ENCODE data around the gene ELMO1.

Gene ELMO1

GRCh38 chr7:36925207-36925606, 523.5 kb downstream of the ELMO1 start:
- H3K36me3 ChIP-seq (ENCODE audit: control insufficient read depth in 1 of 2, insufficient read depth in 2 of 2, low read length in 2 of 2), result no peaks in the 10 kb centered on the region
- no peak overlapping the region for H3K27ac ChIP-seq (ENCODE audit: low read depth, low read length)
- no peak for DNase-seq
- no peak overlapping the region for H2BK120ac ChIP-seq (ENCODE audit: insufficient read depth, low read length, poor library complexity)
- no peak overlapping the region for H3K4me3 ChIP-seq (ENCODE audit: low read depth, low read length)
- H3K9ac ChIP-seq (ENCODE audit: low read length), result no peak overlapping the region
- H2BK12ac ChIP-seq (ENCODE audit: low read length), result no peak overlapping the region
- no peak overlapping the region for H3K14ac ChIP-seq (ENCODE audit: low read length)
- no peak overlapping the region for H2AK5ac ChIP-seq (ENCODE audit: low read length)
- H4K8ac ChIP-seq (ENCODE audit: low read depth, low read length), result no peak overlapping the region
- no peaks in the 10 kb centered on the region for H3K9me3 ChIP-seq (ENCODE audit: insufficient read depth, low read depth, low read length)
- H3K4me2 ChIP-seq (ENCODE audit: low read length), result no peak overlapping the region
- H3K4me1 ChIP-seq (ENCODE audit: control insufficient read depth in 1 of 2, insufficient read depth in 2 of 2, low read length in 2 of 2), result peaks cover 3 to 4% of the 10 kb centered on the region in 2 experiments
- H3K79me1 ChIP-seq (ENCODE audit: low read length), result no peaks in the 10 kb centered on the region
- H3K4ac ChIP-seq (ENCODE audit: low read depth, low read length), result no peak overlapping the region
- WGBS (ENCODE audit: extremely low coverage, insufficient coverage, insufficient read length), result no CpG with 5 or more reads among the region's 5 CpGs
- no peak overlapping the region for H4K12ac ChIP-seq (ENCODE audit: low read depth, low read length)
- no peak overlapping the region for H3K18ac ChIP-seq (ENCODE audit: low read length)
- H4K91ac ChIP-seq (ENCODE audit: low read depth, low read length), result no peak overlapping the region
- no peaks in the 10 kb centered on the region for H3K79me2 ChIP-seq (ENCODE audit: control insufficient read depth, insufficient read depth, low read length, poor library complexity)
- H2AFZ ChIP-seq (ENCODE audit: insufficient read depth, low read length, poor library complexity), result no peak overlapping the region
- H3K27me3 ChIP-seq (ENCODE audit: insufficient read depth, low read length), result no peaks in the 10 kb centered on the region
- H2BK5ac ChIP-seq (ENCODE audit: low read depth, low read length, poor library complexity), result no peak overlapping the region
- H3K23ac ChIP-seq (ENCODE audit: low read length), result no peak overlapping the region

GRCh38 chr7:36923943-36924436, 524.7 kb downstream of the ELMO1 start:
- H3K27ac ChIP-seq (ENCODE audit: low read depth, low read length), result no peak overlapping the region
- no CpG with 5 or more reads among the region's 3 CpGs for WGBS (ENCODE audit: extremely low coverage, insufficient coverage, insufficient read length)
- no peaks in the 10 kb centered on the region for H3K9me3 ChIP-seq (ENCODE audit: insufficient read depth, low read depth, low read length)
- H2AFZ ChIP-seq (ENCODE audit: insufficient read depth, low read length, poor library complexity), result no peak overlapping the region
- no peak overlapping the region for H2BK12ac ChIP-seq (ENCODE audit: low read length)
- H3K23ac ChIP-seq (ENCODE audit: low read length), result no peak overlapping the region
- H4K8ac ChIP-seq (ENCODE audit: low read depth, low read length), result no peak overlapping the region
- H3K9ac ChIP-seq (ENCODE audit: low read length), result no peak overlapping the region
- H3K4me2 ChIP-seq (ENCODE audit: low read length), result no peak overlapping the region
- H3K4me3 ChIP-seq (ENCODE audit: low read depth, low read length), result no peak overlapping the region
- peaks cover 3% of the 10 kb centered on the region in 2 experiments for H3K4me1 ChIP-seq (ENCODE audit: control insufficient read depth in 1 of 2, insufficient read depth in 2 of 2, low read length in 2 of 2)
- H3K18ac ChIP-seq (ENCODE audit: low read length), result no peak overlapping the region
- no peaks in the 10 kb centered on the region for H3K79me1 ChIP-seq (ENCODE audit: low read length)
- H3K14ac ChIP-seq (ENCODE audit: low read length), result no peak overlapping the region
- H2BK5ac ChIP-seq (ENCODE audit: low read depth, low read length, poor library complexity), result no peak overlapping the region
- H3K79me2 ChIP-seq (ENCODE audit: control insufficient read depth, insufficient read depth, low read length, poor library complexity), result no peaks in the 10 kb centered on the region
- no peak overlapping the region for H2BK120ac ChIP-seq (ENCODE audit: insufficient read depth, low read length, poor library complexity)
- no peak overlapping the region for H4K91ac ChIP-seq (ENCODE audit: low read depth, low read length)
- no peaks in the 10 kb centered on the region for H3K27me3 ChIP-seq (ENCODE audit: insufficient read depth, low read length)
- DNase-seq, result no peak
- H3K4ac ChIP-seq (ENCODE audit: low read depth, low read length), result no peak overlapping the region
- H3K36me3 ChIP-seq (ENCODE audit: control insufficient read depth in 1 of 2, insufficient read depth in 2 of 2, low read length in 2 of 2), result no peaks in the 10 kb centered on the region
- no peak overlapping the region for H4K12ac ChIP-seq (ENCODE audit: low read depth, low read length)
- H2AK5ac ChIP-seq (ENCODE audit: low read length), result no peak overlapping the region

- DNase-seq, result no peak
- no peaks in the 10 kb centered on the region for H3K4me1 ChIP-seq (ENCODE audit: control insufficient read depth in 1 of 2, insufficient read depth in 2 of 2, low read length in 2 of 2)
- H3K36me3 ChIP-seq (ENCODE audit: control insufficient read depth in 1 of 2, insufficient read depth in 2 of 2, low read length in 2 of 2), result no peaks in the 10 kb centered on the region
Observed at GRCh38 chr7:36923185-36923584, 525.5 kb downstream of the ELMO1 start.

GRCh38 chr7:36920433-36920832, 528.2 kb downstream of the ELMO1 start:
- H2BK12ac ChIP-seq (ENCODE audit: low read length), result no peak overlapping the region
- DNase-seq, result no peak

More at GRCh38 chr7:36923185-36923584, 525.5 kb downstream of the ELMO1 start:
- Histone ChIP-seq H3K79me1 (ENCODE audit: low read length) (no peaks in the 10 kb centered on the region), H3K23ac (ENCODE audit: low read length) (no peak overlapping the region), H3K18ac (ENCODE audit: low read length) (no peak overlapping the region), H4K91ac (ENCODE audit: low read depth, low read length) (no peak overlapping the region), H2BK120ac (ENCODE audit: insufficient read depth, low read length, poor library complexity) (no peak overlapping the region), H3K4me2 (ENCODE audit: low read length) (no peak overlapping the region), H3K9me3 (ENCODE audit: insufficient read depth, low read depth, low read length) (no peaks in the 10 kb centered on the region), H4K8ac (ENCODE audit: low read depth, low read length) (no peak overlapping the region), H2BK12ac (ENCODE audit: low read length) (no peak overlapping the region), H3K4me3 (ENCODE audit: low read depth, low read length) (no peak overlapping the region), H3K27me3 (ENCODE audit: insufficient read depth, low read length) (no peaks in the 10 kb centered on the region), H3K4ac (ENCODE audit: low read depth, low read length) (no peak overlapping the region), H3K27ac (ENCODE audit: low read depth, low read length) (no peak overlapping the region), H3K9ac (ENCODE audit: low read length) (no peak overlapping the region), H2AK5ac (ENCODE audit: low read length) (no peak overlapping the region), H4K12ac (ENCODE audit: low read depth, low read length) (no peak overlapping the region), H3K14ac (ENCODE audit: low read length) (no peak overlapping the region), H3K79me2 (ENCODE audit: control insufficient read depth, insufficient read depth, low read length, poor library complexity) (no peaks in the 10 kb centered on the region), H2BK5ac (ENCODE audit: low read depth, low read length, poor library complexity) (no peak overlapping the region), H2AFZ (ENCODE audit: insufficient read depth, low read length, poor library complexity) (no peak overlapping the region)

More at GRCh38 chr7:36920433-36920832, 528.2 kb downstream of the ELMO1 start:
- no peak overlapping the region for H4K8ac ChIP-seq (ENCODE audit: low read depth, low read length)
- no peak overlapping the region for H2BK120ac ChIP-seq (ENCODE audit: insufficient read depth, low read length, poor library complexity)
- H3K27me3 ChIP-seq (ENCODE audit: insufficient read depth, low read length), result no peaks in the 10 kb centered on the region
- no peaks in the 10 kb centered on the region for H3K79me2 ChIP-seq (ENCODE audit: control insufficient read depth, insufficient read depth, low read length, poor library complexity)
- no peak overlapping the region for H3K9ac ChIP-seq (ENCODE audit: low read length)
- no peak overlapping the region for H3K4ac ChIP-seq (ENCODE audit: low read depth, low read length)
- no peak overlapping the region for H3K27ac ChIP-seq (ENCODE audit: low read depth, low read length)
- H2AK5ac ChIP-seq (ENCODE audit: low read length), result no peak overlapping the region
- H3K4me3 ChIP-seq (ENCODE audit: low read depth, low read length), result no peak overlapping the region
- no peaks in the 10 kb centered on the region for H3K9me3 ChIP-seq (ENCODE audit: insufficient read depth, low read depth, low read length)
- H4K91ac ChIP-seq (ENCODE audit: low read depth, low read length), result no peak overlapping the region
- H3K4me1 ChIP-seq (ENCODE audit: control insufficient read depth in 1 of 2, insufficient read depth in 2 of 2, low read length in 2 of 2), result no peaks in the 10 kb centered on the region
- WGBS (ENCODE audit: extremely low coverage, insufficient coverage, insufficient read length), result no CpG with 5 or more reads among the region's 1 CpG
- no peak overlapping the region for H3K4me2 ChIP-seq (ENCODE audit: low read length)
- no peak overlapping the region for H4K12ac ChIP-seq (ENCODE audit: low read depth, low read length)
- H3K79me1 ChIP-seq (ENCODE audit: low read length), result no peaks in the 10 kb centered on the region
- H3K18ac ChIP-seq (ENCODE audit: low read length), result no peak overlapping the region
- H3K14ac ChIP-seq (ENCODE audit: low read length), result no peak overlapping the region
- no peaks in the 10 kb centered on the region for H3K36me3 ChIP-seq (ENCODE audit: control insufficient read depth in 1 of 2, insufficient read depth in 2 of 2, low read length in 2 of 2)
- H2AFZ ChIP-seq (ENCODE audit: insufficient read depth, low read length, poor library complexity), result no peak overlapping the region
- no peak overlapping the region for H2BK5ac ChIP-seq (ENCODE audit: low read depth, low read length, poor library complexity)
- H3K23ac ChIP-seq (ENCODE audit: low read length), result no peak overlapping the region

All from trophoblast cell (in vitro differentiated cells and primary cell).